ENCODE data around the gene STXBP4.

The STXBP4 gene

DNA sequence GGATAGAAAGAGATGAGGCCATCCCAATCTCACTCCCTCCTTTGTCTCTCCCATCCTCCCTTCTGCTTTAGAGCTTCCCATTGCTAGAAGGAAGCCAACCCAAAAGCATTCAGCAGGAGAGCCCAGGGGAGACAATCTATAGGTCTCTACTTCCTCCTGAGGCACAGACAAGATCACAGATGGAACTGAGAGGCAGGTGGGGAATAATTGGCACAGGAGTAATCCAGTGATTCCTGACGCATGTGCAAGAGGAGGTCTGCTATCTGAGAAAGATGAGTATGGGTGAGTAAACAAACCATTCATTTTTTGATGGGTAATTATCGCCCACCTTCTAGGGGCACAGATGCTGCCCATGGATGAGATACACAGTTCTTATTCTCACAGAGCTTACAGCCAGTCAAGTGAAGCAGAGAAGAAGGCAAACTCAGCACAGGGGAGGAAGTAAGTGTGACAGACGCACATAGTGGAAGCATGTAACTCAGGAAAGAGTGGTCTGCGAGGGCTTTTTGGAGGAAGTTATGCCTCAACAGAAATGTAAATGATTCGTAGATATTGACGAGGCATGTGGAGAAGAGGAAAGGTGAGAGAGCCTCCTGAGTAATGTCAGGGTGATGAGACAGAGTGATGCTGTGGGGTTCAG is 207.3 kb downstream of the STXBP4 start:
- DNase-seq: no peak

- DNase-seq: no peak
These were observed 208.7 kb downstream of the STXBP4 start for GRCh38 chr17:55177159-55177854.

- DNase-seq: no peak
These were observed 209.3 kb downstream of the STXBP4 start for GRCh38 chr17:55177855-55178217.

GRCh38 chr17:55186937-55187770 is 218.6 kb downstream of the STXBP4 start:
- no peak for DNase-seq

DNA sequence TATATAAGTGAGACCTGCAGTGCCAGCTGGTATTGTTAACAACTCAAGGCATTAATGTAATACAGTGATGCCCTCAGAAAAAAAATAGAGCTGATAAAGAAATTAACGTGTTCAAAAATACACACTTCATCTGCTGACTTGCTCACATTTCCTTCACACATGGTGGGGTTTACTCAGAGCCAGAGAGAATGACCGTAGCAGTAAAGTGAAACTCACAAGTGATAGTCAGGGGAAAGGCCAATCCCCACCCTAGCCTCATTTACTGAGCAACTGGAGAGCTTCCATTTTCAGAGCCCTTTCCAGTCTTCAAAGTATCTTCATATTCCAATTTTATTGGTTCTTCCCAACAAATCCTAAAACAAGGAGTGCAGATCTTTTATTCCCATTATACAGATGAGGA is 222.2 kb downstream of the STXBP4 start:
- no peak for DNase-seq

DNA sequence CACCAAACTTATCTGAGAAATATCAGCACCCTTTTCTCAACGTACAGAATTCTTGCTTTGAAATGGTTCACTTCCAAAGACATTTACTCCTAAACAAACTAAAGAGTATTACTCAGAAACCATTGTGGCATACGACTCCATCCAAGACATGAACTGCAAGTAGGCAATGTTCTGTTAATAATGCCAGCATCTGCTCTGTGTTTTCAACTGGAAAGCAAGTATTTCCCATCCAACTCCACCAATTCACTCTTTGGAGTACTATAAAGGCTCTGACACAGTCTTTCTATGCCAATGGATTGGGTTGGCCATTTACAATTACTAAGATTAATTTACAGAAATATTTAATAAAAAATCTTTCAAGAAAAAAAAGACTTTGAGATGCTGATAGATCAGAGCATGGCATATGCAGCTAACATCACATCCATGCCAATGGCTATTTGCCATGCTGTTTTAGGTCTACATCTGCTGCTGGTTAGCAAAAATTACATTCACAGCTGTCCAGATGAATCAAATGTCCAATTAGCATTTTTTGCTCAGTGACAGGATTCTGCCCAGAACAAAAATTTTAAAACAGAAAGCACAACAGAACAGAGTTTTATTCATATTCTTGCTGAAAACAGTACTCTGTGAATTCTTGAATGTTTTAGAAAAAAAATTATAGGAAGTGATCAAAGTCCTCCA is 230.3 kb downstream of the STXBP4 start:
- no peak for DNase-seq

DNA sequence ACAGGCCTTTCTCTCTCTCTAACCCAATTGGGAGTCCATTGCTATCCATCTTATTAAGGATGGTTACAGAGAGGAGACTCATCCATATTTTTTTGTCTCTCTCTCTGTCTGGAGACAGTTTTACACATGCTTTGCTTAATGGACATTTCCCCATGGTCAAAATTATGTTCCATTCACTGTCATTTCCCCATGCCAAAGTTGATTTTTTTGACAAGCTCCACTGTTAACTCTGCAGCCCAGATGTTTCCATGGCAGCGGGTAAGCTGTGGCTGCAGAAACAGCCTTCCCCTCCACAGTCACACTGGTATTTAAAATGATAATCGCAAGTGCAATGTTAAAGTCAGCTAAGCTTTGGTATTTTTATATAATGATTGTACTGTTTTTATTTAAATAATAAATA is 232.3 kb downstream of the STXBP4 start:
- DNase-seq: no peak

DNA sequence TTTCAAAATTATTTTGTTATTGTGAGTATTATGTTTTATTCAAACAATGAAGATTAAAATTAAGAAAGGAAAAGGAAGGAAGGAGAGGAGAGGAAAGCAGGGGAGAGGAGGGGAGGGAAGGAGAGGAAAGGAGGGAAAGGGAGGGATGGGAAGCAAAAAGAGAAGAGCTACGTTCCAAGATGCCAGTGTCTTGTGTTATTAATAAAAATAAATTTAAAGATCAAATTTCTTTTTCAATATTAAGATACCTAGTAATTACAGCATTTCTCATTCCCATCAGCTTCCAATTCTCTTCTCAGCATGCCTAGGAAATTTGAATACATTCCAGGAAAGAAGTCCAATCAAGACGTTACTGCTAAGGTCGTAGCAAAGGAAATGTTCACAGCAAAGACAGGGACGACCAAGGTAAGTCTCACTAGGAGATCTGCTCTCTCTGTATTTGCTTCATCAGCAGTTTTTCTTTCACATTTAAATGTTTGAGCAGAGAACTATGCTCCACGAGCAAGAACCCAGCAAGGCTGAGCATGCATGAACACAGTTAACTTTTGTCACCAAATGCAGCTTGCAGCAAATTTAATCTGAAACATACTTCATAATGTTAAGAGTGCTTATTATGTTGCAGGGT is 232.9 kb downstream of the STXBP4 start:
- DNase-seq: no peak

DNA sequence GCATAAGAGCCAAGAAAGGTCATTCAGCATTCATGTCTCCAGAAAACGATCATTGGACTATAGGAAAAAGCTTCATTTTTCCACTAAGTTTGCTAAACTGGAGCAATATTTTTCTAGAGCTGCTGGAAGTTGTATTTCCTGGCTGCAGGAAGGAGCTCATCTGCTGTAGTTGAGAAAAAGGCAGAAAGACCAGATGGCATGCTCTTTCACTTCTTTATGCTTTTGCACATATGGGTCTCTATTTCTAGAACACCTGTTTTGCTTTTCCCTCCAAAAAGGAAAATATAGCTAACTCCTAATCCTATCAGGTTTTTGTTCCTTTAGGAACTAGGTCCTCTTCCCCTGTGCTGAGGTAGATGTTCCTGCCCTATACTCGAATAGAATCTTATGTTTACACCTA is 234.3 kb downstream of the STXBP4 start:
- DNase-seq: no peak

- DNase-seq: no peak
These were observed 239.7 kb downstream of the STXBP4 start for GRCh38 chr17:55208078-55208812.

DNA sequence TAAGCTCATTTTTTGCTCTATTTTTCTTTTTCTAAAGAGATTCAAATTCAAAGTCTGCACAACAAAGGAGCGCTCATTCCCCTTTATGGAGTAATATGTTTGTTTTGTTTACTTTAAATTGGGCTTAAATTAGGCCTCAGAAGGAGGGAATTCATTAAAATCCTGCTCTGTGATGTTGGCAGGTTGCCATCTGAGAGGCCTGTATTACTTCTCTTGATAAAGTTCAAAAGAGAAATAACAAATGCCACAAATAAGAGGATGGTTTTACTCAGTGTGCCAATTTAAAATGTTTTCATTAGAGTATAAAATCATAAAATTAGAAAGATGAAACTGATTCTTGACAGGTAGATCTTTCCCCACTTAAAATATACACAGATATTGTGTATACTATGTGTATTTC is 241.7 kb downstream of the STXBP4 start:
- no peak for DNase-seq

- DNase-seq: no peak
These were observed 244.3 kb downstream of the STXBP4 start for GRCh38 chr17:55212880-55213279.

GRCh38 chr17:55215711-55216110 is 247.1 kb downstream of the STXBP4 start:
- DNase-seq: no peak

DNA sequence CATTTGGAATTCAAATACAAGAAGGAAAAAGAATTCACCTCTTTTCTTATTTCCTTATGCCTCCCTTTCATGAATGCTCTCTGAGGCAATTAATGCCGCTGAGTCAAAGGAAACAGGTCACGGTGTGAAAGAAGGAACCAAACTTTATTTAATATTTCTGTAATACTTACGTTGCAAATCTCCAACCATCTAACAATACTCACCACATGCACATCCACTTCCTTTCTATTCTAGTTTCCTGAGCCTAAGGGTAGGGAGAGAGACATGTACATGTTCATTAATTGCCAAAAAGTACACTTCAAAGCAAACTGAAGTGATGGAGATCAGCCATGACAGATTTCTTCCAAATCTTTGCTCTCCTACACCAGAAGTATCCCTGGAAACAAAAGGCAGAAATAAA is 248.3 kb downstream of the STXBP4 start:
- no peak for DNase-seq

GRCh38 chr17:55219459-55219858 is 250.9 kb downstream of the STXBP4 start:
- no peak for DNase-seq

DNA sequence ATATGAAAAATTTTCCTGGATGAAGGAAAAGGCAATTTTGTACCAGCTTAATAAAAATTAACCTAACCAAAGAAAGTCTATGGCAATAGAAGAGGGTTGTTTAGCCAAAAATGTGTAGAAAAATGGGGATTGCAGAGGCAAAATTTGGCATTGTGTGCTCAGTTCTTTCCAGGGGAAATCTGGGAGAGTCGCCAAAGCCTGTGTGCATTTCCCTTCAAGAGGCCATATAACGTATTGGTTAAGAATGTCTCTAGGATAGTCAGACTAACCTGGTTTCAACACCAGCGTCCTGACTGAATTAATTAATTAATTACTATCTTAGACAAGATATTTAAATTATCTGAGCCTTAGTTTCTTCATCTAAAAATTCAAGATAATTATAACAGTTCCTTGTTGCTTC is 251.4 kb downstream of the STXBP4 start:
- no peak for DNase-seq
